ENCODE measurements around the gene ARHGAP11A.

Gene ARHGAP11A

GRCh38 chr15:32688151-32688639 is 72.9 kb downstream of the ARHGAP11A start:
- DNase-seq = no peak

Measured in stimulated activated CD4-positive, alpha-beta T cell treated with anti-CD3 and anti-CD28 coated beads, Interleukin-2, amount 100 ng/mL, for 24 hours (primary cell).